ENCODE results near the gene HFM1. TPM values are rescaled to one million over a fixed set of nuclear protein-coding genes. Genes with fewer than 3 reads are reported as not detected.

HFM1 gene
- polyA plus RNA-seq, 3 donors: not detected

GRCh38 chr1:91398291-91398690 is 6.3 kb downstream of the HFM1 start:
- Mint-ChIP-seq H3K27me3 (ENCODE audit: low read depth in 3 of 3) (peaks cover 6 to 14% (median 7%) of the 10 kb centered on the region in 3 donors), H3K4me1 (no peaks in the 10 kb centered on the region), H3K4me3 (no peak overlapping the region)

DNA sequence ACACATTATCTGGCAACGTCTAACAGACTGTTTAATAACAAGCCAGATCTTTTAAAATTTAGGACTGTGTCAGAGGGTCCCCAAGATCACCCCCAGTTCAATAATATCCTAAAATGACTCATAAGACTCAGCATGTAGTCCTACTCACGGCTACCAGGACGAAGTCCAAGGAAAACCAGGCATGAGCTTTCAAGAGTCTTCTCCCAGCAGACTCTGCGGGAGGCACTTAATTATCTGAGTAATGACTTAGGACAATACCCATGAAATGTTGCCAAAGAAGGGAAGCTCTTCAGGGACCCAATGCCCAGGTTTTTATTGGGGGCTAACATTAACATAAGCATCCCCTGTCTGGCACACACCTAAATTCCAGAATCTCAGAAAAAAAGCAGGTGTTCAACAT is 7.0 kb downstream of the HFM1 start:
- no peaks in the 10 kb centered on the region for H3K9me3 Mint-ChIP-seq
- H3K4me2 ChIP-seq (replicated peaks; ENCODE audit: extremely low read depth, low read length, poor library complexity, severe bottlenecking): no peak overlapping the region
- H3K36me3 ChIP-seq (replicated peaks in 1 of 2; ENCODE audit: control insufficient read depth in 1 of 2, insufficient read depth in 2 of 2, low read length in 2 of 2): no peaks in the 10 kb centered on the region
- no peak overlapping the region for H3K4me3 ChIP-seq (replicated peaks in 1 of 3; ENCODE audit: low read depth in 2 of 3, low read length in 3 of 3)
- H3K4me1 Mint-ChIP-seq: no peaks in the 10 kb centered on the region
- H2AFZ ChIP-seq (ENCODE audit: insufficient read depth, low read depth, low read length, poor library complexity, severe bottlenecking): no peak overlapping the region
- no peak overlapping the region for H3K27ac ChIP-seq (ENCODE audit: low read depth in 1 of 2, low read length in 2 of 2)
- no peak for DNase-seq
- H3K79me2 ChIP-seq (ENCODE audit: insufficient read depth, low read length): no peaks in the 10 kb centered on the region
- no peaks in the 10 kb centered on the region for H3K4me1 ChIP-seq (ENCODE audit: control insufficient read depth in 1 of 2, insufficient read depth in 2 of 2, low read length in 2 of 2)
- H3K36me3 Mint-ChIP-seq: no peaks in the 10 kb centered on the region
- peaks cover under 1 to 7% (median under 1%) of the 10 kb centered on the region in 3 donors for H3K27me3 Mint-ChIP-seq (ENCODE audit: low read depth in 3 of 3)
- no peak overlapping the region for H3K27ac Mint-ChIP-seq
- H3K9ac ChIP-seq (ENCODE audit: insufficient read depth, low read length, poor library complexity, severe bottlenecking): no peak overlapping the region
- TF ChIP-seq CTCF (IDR thresholded peaks at IDR 0.05): no peak
- 87% methylated on average over 4 of the region's 4 CpGs for WGBS (ENCODE audit: insufficient coverage)
- no peaks in the 10 kb centered on the region for H3K9me3 ChIP-seq (replicated peaks in 1 of 2; ENCODE audit: control insufficient read depth in 1 of 2, insufficient read depth in 1 of 2, low read length in 2 of 2)
- intact Hi-C loops (cut with micrococcal nuclease): no loop called here
- no peak overlapping the region for H3K4me3 Mint-ChIP-seq
- H3K27me3 ChIP-seq (ENCODE audit: control insufficient read depth in 2 of 2, insufficient read depth in 2 of 2, low read length in 2 of 2): peaks cover under 1 to 5% of the 10 kb centered on the region in 2 donors
- no peaks in the 10 kb centered on the region for H4K20me1 ChIP-seq (ENCODE audit: insufficient read depth, low read length)

More at GRCh38 chr1:91398291-91398690, 6.3 kb downstream of the HFM1 start:
- no peaks in the 10 kb centered on the region for H3K4me1 ChIP-seq (ENCODE audit: control insufficient read depth in 1 of 2, insufficient read depth in 2 of 2, low read length in 2 of 2)
- H3K4me2 ChIP-seq (replicated peaks; ENCODE audit: extremely low read depth, low read length, poor library complexity, severe bottlenecking): no peak overlapping the region
- Mint-ChIP-seq H3K27ac (no peak overlapping the region), H3K36me3 (no peaks in the 10 kb centered on the region), H3K9me3 (no peaks in the 10 kb centered on the region)
- TF ChIP-seq CTCF (IDR thresholded peaks at IDR 0.05): no peak
- H3K9me3 ChIP-seq (replicated peaks in 1 of 2; ENCODE audit: control insufficient read depth in 1 of 2, insufficient read depth in 1 of 2, low read length in 2 of 2): no peaks in the 10 kb centered on the region
- no peak overlapping the region for H2AFZ ChIP-seq (ENCODE audit: insufficient read depth, low read depth, low read length, poor library complexity, severe bottlenecking)
- no peaks in the 10 kb centered on the region for H3K79me2 ChIP-seq (ENCODE audit: insufficient read depth, low read length)
- no peak for DNase-seq
- WGBS (ENCODE audit: insufficient coverage): 100% methylated on average over 1 of the region's 1 CpG
- no peak overlapping the region for H3K9ac ChIP-seq (ENCODE audit: insufficient read depth, low read length, poor library complexity, severe bottlenecking)
- no peaks in the 10 kb centered on the region for H4K20me1 ChIP-seq (ENCODE audit: insufficient read depth, low read length)
- H3K27me3 ChIP-seq (ENCODE audit: control insufficient read depth in 2 of 2, insufficient read depth in 2 of 2, low read length in 2 of 2): peaks cover 2 to 12% of the 10 kb centered on the region in 2 donors
- intact Hi-C loops (cut with micrococcal nuclease): no loop called here
- no peaks in the 10 kb centered on the region for H3K36me3 ChIP-seq (replicated peaks in 1 of 2; ENCODE audit: control insufficient read depth in 1 of 2, insufficient read depth in 2 of 2, low read length in 2 of 2)
- H3K27ac ChIP-seq (ENCODE audit: low read depth in 1 of 2, low read length in 2 of 2): no peak overlapping the region
- H3K4me3 ChIP-seq (replicated peaks in 1 of 3; ENCODE audit: low read depth in 2 of 3, low read length in 3 of 3): no peak overlapping the region

All from CD14-positive monocyte (primary cell).